Effector memory CD4-positive, alpha-beta T cell (primary cell): Measurements from ENCODE around the gene STMN3.
A peak's percentile ranks its signal among the peaks of the same experiment; 100 is the strongest.
"Not testable (repeated sequence)": the region's sequence is repeated elsewhere in the genome, so short reads cannot be mapped to it uniquely, and the experiment has no call there.

ENCODE experiments used
- DNase-seq, 3 donors: peaks; one replicate each; pipeline ENCODE4 v3.0.0-alpha.2; 2020
- H3K27ac ChIP-seq: 2 replicates; pipeline ENCODE4 v1.7.0; 2013; ENCODE audit warnings: mild to moderate bottlenecking, low read length, moderate library complexity; ENCODE audit not compliant: insufficient read depth, poor library complexity, severe bottlenecking
- H3K27me3 ChIP-seq: replicated peaks from 2 replicates; pipeline ENCODE4 v1.7.0; 2013; ENCODE audit warnings: mild to moderate bottlenecking, low read length; ENCODE audit not compliant: insufficient read depth, control insufficient read depth, poor library complexity, severe bottlenecking
- H3K36me3 ChIP-seq: 2 replicates; pipeline ENCODE4 v1.7.0; 2013; ENCODE audit warnings: mild to moderate bottlenecking, low read length, moderate library complexity; ENCODE audit not compliant: control insufficient read depth, insufficient read depth
- H3K4me1 ChIP-seq: 2 replicates; pipeline ENCODE4 v1.7.0; 2013; ENCODE audit warnings: low read length, mild to moderate bottlenecking; ENCODE audit not compliant: control insufficient read depth, insufficient read depth, poor library complexity, severe bottlenecking
- H3K4me3 ChIP-seq: 2 replicates; pipeline ENCODE4 v1.7.0; 2013; ENCODE audit warnings: low read length, low read depth, mild to moderate bottlenecking; ENCODE audit not compliant: insufficient read depth, poor library complexity, severe bottlenecking
- H3K9me3 ChIP-seq: 2 replicates; pipeline ENCODE4 v1.7.0; 2013; ENCODE audit warnings: mild to moderate bottlenecking, low read length, moderate library complexity; ENCODE audit not compliant: control insufficient read depth

Gene STMN3

DNA sequence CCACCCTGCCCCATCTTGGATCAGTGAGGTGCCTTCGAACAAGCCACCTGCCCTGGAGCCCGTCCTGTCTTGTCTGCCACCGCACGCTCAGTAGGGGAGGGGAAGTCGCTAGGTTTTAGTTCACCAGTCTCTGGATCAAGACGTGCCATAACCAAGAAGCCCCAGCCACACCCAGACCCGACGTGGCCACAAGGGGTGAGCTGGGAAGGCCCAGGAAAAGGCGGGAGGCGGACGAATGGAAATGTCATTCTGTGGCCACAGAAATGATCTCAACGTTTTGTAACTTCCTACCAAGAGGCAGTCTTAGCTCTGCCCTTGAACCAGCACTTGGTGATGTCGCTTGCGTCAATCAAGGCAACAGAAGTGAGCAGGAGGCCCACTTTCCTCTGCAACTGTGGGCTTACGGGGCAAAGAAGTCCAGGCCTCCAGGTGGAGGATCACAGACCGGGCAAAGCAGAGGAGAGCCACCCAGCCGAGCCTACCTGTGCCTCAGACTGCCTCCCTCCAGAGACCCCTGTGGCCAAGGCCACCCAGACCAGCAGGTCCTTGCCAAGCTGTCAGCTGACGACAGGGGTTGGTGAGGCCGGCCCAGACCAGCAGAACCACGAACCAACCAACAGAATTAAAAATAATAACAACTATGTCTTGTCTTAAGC, 40.8 kb downstream of the STMN3 start:
- no peak overlapping the region for H3K27ac ChIP-seq
- H3K36me3 ChIP-seq, result peaks cover 13% of the 10 kb centered on the region
- no peak for DNase-seq
- no peaks in the 10 kb centered on the region for H3K27me3 ChIP-seq
- H3K9me3 ChIP-seq, result no peaks in the 10 kb centered on the region
- no peaks in the 10 kb centered on the region for H3K4me1 ChIP-seq
- no peak overlapping the region for H3K4me3 ChIP-seq

DNA sequence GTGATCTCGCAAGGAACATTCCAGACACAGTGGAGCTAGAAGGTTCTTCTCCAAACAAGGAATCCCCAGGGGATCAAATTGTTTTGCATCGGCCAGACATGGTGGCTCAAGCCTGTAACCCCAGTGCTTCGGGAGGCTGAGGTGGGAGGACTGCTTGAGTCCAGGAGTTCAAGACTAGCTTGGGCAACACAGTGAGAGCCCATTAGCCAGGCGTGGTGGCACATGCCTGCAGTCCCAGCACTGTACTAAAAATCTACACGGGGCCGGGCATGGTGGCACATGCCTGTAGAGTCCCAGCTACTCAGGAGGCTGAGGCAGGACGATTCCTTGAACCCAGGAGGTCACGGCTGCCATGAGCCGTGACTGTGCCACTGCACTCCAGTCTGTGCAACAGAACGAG, 41.6 kb downstream of the STMN3 start:
- DNase-seq, result no peak
- no peak overlapping the region for H3K4me3 ChIP-seq
- no peaks in the 10 kb centered on the region for H3K9me3 ChIP-seq
- H3K27ac ChIP-seq, result no peak overlapping the region
- H3K36me3 ChIP-seq, result peaks cover 5% of the 10 kb centered on the region
- H3K27me3 ChIP-seq, result no peaks in the 10 kb centered on the region
- H3K4me1 ChIP-seq, result no peaks in the 10 kb centered on the region

DNA sequence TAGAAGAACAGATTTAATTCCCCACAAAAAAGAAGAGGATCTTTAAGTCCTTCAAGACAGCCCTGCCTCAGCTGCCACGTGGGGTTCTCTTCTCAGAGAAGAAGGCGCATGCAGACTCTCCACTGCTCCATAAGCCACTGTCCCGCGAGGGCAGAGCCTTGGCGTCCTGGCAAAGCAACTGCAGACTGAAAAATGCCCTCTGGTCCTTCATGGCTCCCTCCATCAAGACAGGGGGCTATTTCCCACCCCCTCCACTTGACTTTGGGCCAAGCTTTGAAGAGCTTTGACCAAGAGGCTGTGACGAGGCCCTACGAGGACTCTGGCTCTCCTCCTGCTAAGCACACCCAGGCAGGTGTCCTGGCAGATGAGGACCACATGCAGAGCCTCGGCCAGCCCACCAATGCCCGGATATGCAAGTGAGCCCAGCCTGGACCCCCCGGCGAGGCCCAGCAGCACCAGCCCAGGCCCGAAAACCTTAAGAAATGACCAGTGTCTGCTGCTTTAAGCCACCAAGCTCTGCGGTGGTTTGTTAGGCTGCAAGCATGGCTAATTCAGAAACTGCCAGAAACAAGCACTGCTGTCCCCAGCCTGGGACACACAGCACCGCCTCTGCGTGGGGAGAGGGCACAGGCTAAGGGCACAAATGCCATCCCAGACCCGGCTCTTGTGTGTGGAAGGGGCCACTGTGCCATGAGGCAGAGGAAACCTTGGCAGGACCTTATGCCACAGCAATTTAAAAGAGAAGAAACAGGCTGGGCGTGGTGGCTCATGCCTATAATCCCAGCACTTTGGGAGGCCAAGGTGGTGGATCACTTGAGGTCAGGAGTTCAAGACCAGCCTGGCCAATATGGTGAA, 42.4 kb downstream of the STMN3 start:
- H3K27ac ChIP-seq, result no peak overlapping the region
- H3K27me3 ChIP-seq, result no peaks in the 10 kb centered on the region
- no peaks in the 10 kb centered on the region for H3K9me3 ChIP-seq
- H3K36me3 ChIP-seq, result no peaks in the 10 kb centered on the region
- no peaks in the 10 kb centered on the region for H3K4me1 ChIP-seq
- no peak for DNase-seq
- no peak overlapping the region for H3K4me3 ChIP-seq

DNA sequence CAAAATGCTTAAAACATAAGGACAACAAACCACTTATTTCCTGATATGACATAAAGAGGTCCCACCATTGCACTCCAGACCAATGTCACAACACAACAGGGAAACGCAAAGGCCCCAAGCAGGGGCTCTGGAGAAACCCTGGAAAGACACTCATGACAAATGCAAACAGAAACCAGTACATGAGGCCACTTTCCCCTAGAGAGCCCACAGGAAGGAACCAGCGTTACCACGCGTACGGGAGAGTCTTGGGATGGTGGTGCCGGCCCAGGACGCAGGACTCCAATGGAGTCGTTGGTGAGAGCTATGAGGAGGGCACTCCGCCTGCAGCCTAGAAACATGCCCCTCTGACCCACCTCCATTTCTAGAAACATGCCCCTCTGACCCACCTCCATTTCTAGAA, 46.5 kb downstream of the STMN3 start:
- Histone ChIP-seq H3K4me3 (no peak overlapping the region), H3K9me3 (no peaks in the 10 kb centered on the region), H3K4me1 (no peaks in the 10 kb centered on the region), H3K27ac (no peak overlapping the region), H3K27me3 (no peaks in the 10 kb centered on the region), H3K36me3 (peaks cover 16% of the 10 kb centered on the region)
- no peak for DNase-seq

DNA sequence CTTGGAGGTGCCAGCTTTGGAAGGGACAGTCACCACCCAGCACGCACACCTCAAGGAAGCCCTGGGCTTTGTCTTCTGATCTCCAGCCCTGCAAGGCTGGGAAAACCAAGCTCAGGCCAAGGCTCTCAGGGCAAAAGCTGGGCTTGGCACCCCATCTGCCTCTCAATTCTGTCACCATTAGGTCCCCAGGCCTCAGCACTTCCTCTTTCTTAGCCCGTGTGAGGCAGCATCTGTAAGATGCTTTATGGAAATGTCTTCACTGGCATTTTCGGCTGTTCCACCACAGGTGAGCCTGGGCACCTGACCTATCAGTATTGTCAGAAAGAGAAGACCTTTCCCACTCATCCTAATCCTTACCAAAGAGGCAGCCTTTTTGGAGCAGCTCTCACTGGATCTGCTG, 50.9 kb downstream of the STMN3 start:
- no peaks in the 10 kb centered on the region for H3K4me1 ChIP-seq
- no peak overlapping the region for H3K27ac ChIP-seq
- peaks cover 30% of the 10 kb centered on the region for H3K36me3 ChIP-seq
- no peak overlapping the region for H3K4me3 ChIP-seq
- no peak for DNase-seq
- H3K9me3 ChIP-seq, result no peaks in the 10 kb centered on the region
- H3K27me3 ChIP-seq, result no peaks in the 10 kb centered on the region

DNA sequence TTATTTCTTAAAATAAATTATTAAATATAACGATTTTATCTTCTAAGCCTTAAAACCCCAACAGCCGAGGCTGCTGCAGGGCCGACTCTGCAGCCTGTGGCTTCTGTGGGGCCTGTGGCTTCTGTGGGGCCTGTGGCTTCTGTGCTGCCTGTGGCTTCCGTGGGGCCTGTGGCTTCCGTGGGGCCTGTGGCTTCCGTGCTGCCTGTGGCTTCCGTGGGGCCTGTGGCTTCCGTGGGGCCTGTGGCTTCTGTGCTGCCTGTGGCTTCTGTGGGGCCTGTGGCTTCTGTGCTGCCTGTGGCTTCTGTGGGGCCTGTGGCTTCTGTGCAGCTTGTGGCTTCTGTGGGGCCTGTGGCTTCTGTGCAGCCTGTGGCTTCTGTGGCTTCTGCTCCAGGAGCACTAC, 51.5 kb downstream of the STMN3 start:
- DNase-seq, result peak; percentile 5 to 29 (median 29)
- H3K27ac ChIP-seq, H3K4me1 ChIP-seq, H3K4me3 ChIP-seq, H3K27me3 ChIP-seq, H3K9me3 ChIP-seq: not testable (repeated sequence)
- H3K36me3 ChIP-seq, result peaks cover 33% of the 10 kb centered on the region

DNA sequence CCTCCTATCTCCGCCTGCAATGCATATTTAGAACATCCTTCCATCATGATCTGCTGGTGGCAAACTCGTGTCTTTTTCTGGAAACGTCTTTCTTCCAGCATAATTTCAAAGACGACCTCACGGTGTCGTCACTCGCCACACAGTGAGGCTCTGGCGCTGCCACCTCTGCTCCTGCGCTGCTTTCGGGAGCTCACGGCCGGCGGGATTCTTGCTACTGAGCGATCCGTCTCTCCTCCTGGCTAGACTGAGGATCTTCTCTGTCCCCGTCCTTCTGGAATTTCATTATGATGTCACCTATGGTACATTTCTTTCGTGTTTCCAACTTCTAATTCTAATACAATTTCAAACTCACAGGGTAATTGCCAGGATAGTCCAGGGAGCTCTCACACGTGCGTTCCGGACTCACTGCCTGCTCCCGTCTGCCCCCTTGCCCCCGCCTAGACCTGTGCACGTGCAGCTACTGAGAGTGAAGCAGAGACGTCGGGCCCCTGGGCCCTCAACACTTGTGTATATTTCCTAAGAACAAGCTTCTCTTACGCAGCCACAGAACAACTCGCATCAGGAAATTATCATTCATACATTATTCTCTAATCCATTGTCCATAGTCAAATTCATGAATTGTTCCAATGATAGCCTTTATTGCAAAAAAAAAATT, 53.7 kb downstream of the STMN3 start:
- no peak for DNase-seq
- Histone ChIP-seq H3K27ac (no peak overlapping the region), H3K27me3 (no peaks in the 10 kb centered on the region), H3K4me1 (no peaks in the 10 kb centered on the region), H3K36me3 (peaks cover 39% of the 10 kb centered on the region), H3K9me3 (no peaks in the 10 kb centered on the region), H3K4me3 (no peak overlapping the region)

DNA sequence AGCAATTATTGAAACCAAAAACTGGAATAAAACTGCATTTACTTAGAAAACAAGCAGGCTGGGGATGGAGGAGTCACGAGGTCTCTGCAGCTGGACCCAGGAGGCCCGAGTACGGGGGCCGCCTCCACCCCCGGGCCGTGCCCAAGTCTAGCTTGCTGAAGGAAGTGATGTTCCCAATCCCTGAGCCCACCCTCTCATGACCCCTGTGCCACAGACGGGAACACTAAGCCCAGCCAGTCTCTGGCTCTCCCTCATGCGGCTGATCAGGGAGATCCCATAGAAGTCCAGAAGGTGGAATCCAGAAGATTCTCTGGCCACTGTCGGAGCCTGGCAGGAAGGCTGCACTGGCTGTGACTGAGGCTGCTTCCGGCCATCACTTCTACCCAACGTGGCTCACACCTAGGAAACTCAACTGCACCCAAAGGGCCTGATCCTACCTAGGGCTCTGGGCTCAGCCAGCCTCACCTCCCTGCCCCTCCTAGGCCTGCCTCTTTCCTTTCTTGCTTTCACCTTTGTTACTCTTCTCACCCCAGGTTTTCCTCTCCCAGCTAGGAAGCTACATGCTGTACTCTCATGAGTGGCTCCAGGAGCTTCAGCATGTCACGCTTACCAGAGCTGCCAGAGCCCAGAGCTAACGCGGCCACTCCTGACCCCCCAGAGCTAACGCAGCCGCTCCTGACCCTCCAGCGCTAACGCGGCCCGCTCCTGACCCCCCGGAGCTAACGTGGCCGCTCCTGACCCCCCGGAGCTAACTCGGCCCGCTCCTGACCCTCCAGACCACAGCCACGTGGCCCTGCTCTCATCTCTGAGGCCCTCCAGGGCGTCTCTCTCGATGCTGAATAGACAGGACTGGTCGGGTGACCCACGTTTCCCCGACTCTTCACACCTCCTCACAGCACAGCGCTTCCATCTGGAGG, 54.5 kb downstream of the STMN3 start:
- Histone ChIP-seq H3K4me3 (no peak overlapping the region), H3K36me3 (peaks cover 37% of the 10 kb centered on the region), H3K27ac (no peak overlapping the region), H3K9me3 (no peaks in the 10 kb centered on the region), H3K27me3 (no peaks in the 10 kb centered on the region), H3K4me1 (no peaks in the 10 kb centered on the region)
- no peak for DNase-seq

DNA sequence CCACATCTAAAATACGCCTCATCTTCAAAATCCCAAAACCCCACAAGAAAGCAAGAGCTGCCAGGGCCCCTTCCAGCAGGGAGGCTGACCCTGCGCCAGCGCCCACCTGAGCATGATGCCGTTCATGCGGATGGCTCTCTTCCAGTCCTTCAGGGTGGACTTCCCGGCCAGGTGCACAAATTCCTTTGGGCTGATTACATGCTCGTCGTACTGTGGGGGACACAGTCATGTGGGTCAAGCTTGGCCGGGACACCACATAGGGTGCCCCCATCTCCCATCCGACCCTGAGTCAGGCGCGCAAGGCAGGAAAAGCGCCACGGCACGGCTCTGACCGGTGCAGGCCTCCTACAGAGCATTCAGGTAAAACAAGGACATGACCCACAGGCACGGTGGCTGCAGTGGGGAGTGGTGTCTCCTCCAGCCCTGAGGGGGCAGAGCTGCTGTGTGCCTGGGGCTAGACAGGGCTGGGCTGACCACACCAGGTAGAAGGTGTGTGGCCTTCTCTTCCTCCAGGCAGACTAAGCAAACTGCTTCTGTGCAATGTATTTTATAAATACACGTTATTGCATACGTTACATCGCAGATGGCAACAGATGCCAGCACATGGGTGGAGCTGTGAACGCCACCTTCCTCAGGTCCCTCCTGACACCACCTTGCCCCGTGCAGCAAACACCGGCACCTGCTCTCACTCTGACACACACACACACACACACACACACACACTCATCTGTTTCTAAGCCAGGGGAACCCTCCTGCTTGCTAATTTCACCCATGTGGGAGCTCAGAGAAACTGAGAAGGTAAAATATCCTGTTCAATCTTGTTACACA, 55.4 kb downstream of the STMN3 start:
- Histone ChIP-seq H3K27me3 (no peaks in the 10 kb centered on the region), H3K4me3 (no peak overlapping the region), H3K36me3 (peaks cover 42% of the 10 kb centered on the region), H3K4me1 (no peaks in the 10 kb centered on the region), H3K9me3 (no peaks in the 10 kb centered on the region), H3K27ac (no peak overlapping the region)
- DNase-seq, result no peak
